Measurements from ENCODE around the gene DHRS4L2. TPM values are rescaled to one million over a fixed set of nuclear protein-coding genes. Genes with fewer than 3 reads are reported as not detected.
"Not testable (repeated sequence)": the region's sequence is repeated elsewhere in the genome, so short reads cannot be mapped to it uniquely, and the experiment has no call there.

Gene DHRS4L2
- 11.1 and 12.5 TPM in 2 replicates for total RNA-seq (2012; rRNA removed)
- polyA plus RNA-seq (2012; rRNA removed), result 17.3 and 19.6 TPM in 2 replicates
- 12.7 and 16.3 TPM in 2 replicates for polyA plus RNA-seq (2012; cell fraction: cytosol; rRNA removed)
- polyA plus RNA-seq (2012; cell fraction: nucleus; rRNA removed; ENCODE audit: low replicate concordance), result 7.9 and 8.3 TPM in 2 replicates
- Bru-seq, nascent RNA, result percentile 41 among the genes with signal in this experiment
- BruChase-seq, experiment 1, labeled RNA remaining after a 6-hour chase, result percentile 46 among the genes with signal in this experiment
- BruChase-seq, experiment 2, labeled RNA remaining after a 2-hour chase, result percentile 42 among the genes with signal in this experiment
- long read RNA-seq, partial matches to known transcripts, result 0 of 1 reads
- long read RNA-seq, other reads (novel, unspliced or antisense), result 1 of 1 reads

DNA sequence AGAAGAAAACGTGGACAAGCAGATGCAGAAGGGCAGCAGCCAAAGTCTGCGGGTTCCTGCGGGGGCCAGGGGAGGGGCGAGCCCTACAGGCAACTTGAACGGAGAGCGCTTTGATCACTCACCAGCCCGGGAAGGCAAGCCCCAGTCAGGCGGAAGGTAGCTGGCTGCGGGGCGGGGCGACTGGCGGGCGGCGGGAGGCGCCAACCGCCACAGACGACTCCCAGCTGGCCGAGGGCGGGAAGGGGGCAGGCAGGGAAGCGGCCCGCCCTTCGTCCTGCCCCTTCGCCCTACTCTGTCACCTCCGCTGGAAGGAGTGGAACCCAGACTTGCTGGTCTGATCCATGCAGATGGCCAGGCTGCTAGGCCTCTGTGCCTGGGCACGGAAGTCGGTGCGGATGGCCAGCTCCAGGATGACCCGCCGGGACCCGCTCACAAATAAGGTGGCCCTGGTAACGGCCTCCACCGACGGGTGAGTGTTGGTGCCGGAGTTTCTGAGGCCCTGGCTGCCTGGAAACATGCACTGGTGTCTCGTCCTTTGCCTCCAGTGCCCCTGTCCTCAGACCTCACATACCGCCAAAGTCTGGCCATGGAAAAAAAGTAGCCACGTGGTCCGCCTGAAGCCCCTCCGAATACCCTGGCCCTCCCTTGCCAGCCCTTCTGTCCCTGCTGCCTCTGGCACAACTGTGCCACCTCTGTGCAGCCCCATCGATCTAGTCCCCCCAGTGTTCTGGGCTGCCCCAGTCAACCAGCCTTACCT lies at the start of gene DHRS4L2:
TSS of gene DHRS4L2 (plus strand) at position 323 of the 757 bp plus-strand sequence. CDS start at position 342, 19 bp downstream.
- Histone ChIP-seq H2AK9ac (replicated peaks; ENCODE audit: low read depth, low read length, poor library complexity) (peak within 1 kb of the TSS; percentile 23), H4K8ac (ENCODE audit: low read depth in 2 of 2, low read length in 2 of 2) (peak within 1 kb of the TSS; percentile 86 to 87; a peak in 3 of 4 replicates), H3K4me3 (ENCODE audit: insufficient read depth, low read depth, low read length) (peak within 1 kb of the TSS; percentile 9; the same call in 1 of the 2 replicates), H2AFZ (replicated peaks; ENCODE audit: low read length, poor library complexity) (peak within 1 kb of the TSS; percentile 89), H3K4me2 (ENCODE audit: low read depth, low read length) (peak within 1 kb of the TSS; percentile 29), H3K4ac (ENCODE audit: low read depth, low read length) (peak within 1 kb of the TSS; percentile 68; the same call in 1 of the 2 replicates), H3K9ac (ENCODE audit: low read depth, low read length) (0 out of 2 replicates have a peak within 1 kb of the TSS, but pooled peaks have one; percentile 14), H2AK5ac (ENCODE audit: low read depth, low read length) (peak within 1 kb of the TSS; percentile 39; the same call in 1 of the 2 replicates)
- H3K36me3 ChIP-seq (ENCODE audit: control insufficient read depth, insufficient read depth, low read length); H3K9me3 ChIP-seq (ENCODE audit: control insufficient read depth, insufficient read depth, low read length); CTCF ChIA-PET; H2BK15ac ChIP-seq (ENCODE audit: low read depth, low read length); H3K27ac ChIP-seq (ENCODE audit: insufficient read depth, low read length); H3K27me3 ChIP-seq (ENCODE audit: control insufficient read depth, insufficient read depth, low read length); H3K56ac ChIP-seq (ENCODE audit: extremely low read depth, insufficient read depth, low read length); H3K18ac ChIP-seq (ENCODE audit: low read depth, low read length); dilution Hi-C loops (cut with HindIII; ENCODE audit: low sequenced_read_pairs, unreplicated experiment); POLR2A ChIA-PET (ENCODE audit: unreplicated experiment); H2BK120ac ChIP-seq (ENCODE audit: low read depth, low read length); H3K14ac ChIP-seq (replicated peaks; ENCODE audit: low read depth, low read length); H3K9me1 ChIP-seq (ENCODE audit: insufficient read depth, low read length); H2BK20ac ChIP-seq (ENCODE audit: low read depth, low read length); H4K91ac ChIP-seq (ENCODE audit: insufficient read depth, low read depth, low read length); BruUV-seq (replicated peaks); H3K4me1 ChIP-seq (ENCODE audit: control insufficient read depth, insufficient read depth, low read length); H3K79me1 ChIP-seq (ENCODE audit: low read depth in 1 of 2, low read length in 2 of 2); H4K20me1 ChIP-seq (ENCODE audit: insufficient read depth, low read length); H2BK5ac ChIP-seq (ENCODE audit: low read depth, low read length, poor library complexity, severe bottlenecking); H3K23ac ChIP-seq (ENCODE audit: low read depth, low read length); H4K5ac ChIP-seq (ENCODE audit: low read depth, low read length): not testable (repeated sequence)
- peak; percentile 98 for ATAC-seq (ENCODE audit: low read depth)
- DNase-seq, result peak; percentile 44
- intact Hi-C loops (cut with micrococcal nuclease), result loop anchor here (5.0 to 10.0 kb wide), 2 partner anchors 44 to 306 kb away; partner anchors contain the start of genes DHRS1 and NOP9
- TF ChIP-seq MAZ (IDR thresholded peaks at IDR 0.05; ENCODE audit: borderline replicate concordance, low read depth, low read length), result peak; percentile 36; the same call in 1 of the 2 replicates
- in situ Hi-C loops (cut with MboI; ENCODE audit: low sequenced_read_pairs), result loop anchor here (10.0 kb wide), 1 partner anchor 46 kb away; no protein-coding TSS in a partner anchor
- 15% methylated on average over 14 of the region's 40 CpGs; no CpG with 5 or more reads in 1 of the 2 experiments for WGBS, 2 experiments (ENCODE audit: extremely low coverage in 2 of 2, insufficient read length in 1 of 2)
